HL-60/S4 (cell line): ENCODE results near the gene PFDN4.
"Not testable (repeated sequence)": the region's sequence is repeated elsewhere in the genome, so short reads cannot be mapped to it uniquely, and the experiment has no call there.

Experiments
- in situ Hi-C: fragments of 300-500 bp; cut with MboI; formaldehyde crosslinking; loops from 2 replicates; pipeline ENCODE4 v1.14.3; 2022; ENCODE audit warnings: low sequenced_read_pairs

Gene PFDN4

GRCh38 chr20:54262671-54263070, 54.8 kb downstream of the PFDN4 start:
- in situ Hi-C loops, result no loop called here

GRCh38 chr20:54263116-54263690, 55.3 kb downstream of the PFDN4 start:
- in situ Hi-C loops, result no loop called here

- in situ Hi-C loops, result not testable (repeated sequence)
Measured at GRCh38 chr20:54265791-54266190, 57.9 kb downstream of the PFDN4 start.

- in situ Hi-C loops, result no loop called here
Measured at GRCh38 chr20:54266844-54267243, 59.0 kb downstream of the PFDN4 start.

GRCh38 chr20:54267483-54268003, 59.7 kb downstream of the PFDN4 start:
- in situ Hi-C loops, result no loop called here

GRCh38 chr20:54268941-54269340, 61.1 kb downstream of the PFDN4 start:
- in situ Hi-C loops, result no loop called here
